ENCODE results near the gene LTBP1.

LTBP1 gene

DNA sequence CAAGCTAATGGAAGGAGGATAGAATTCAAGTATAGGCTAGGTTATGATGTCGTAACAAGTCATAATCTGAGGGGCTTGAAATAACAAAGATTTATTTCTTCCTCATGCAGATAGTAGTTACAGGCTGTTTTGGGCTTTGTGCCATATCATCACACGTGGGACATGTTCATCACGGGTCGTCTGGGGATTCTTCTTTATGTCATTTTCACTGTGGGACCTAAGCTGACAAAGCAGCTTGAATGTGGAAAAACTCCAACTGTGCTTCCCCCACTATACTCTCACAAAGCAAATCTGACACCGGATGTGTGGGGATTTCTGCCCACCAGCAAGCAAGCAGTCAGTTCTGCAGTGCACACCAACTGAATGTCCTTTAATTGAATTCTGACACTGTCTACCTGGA, 124.8 kb downstream of the LTBP1 start:
- H3K4me3 ChIP-seq (ENCODE audit: low read depth, low read length), result no peak overlapping the region

DNA sequence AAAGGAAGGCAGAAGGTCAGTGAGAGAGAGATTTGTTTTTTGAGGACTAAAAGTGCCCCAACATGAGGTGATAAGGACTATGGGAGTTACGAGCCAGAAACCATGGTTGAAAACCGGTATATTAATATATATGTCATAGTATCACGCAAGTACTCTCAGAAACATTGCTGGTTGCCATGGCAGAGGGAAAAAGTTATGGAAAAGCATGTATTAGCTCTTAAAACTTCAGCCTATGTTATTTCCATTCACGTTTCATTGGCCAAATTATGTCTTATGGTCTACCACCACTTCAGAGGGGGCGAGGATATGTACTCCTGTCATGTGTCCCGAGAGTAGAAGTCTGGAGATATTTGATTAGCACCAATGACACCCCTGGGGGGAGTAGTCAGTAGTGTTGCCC, 125.9 kb downstream of the LTBP1 start:
- no peak overlapping the region for H3K4me3 ChIP-seq (ENCODE audit: low read depth, low read length)

DNA sequence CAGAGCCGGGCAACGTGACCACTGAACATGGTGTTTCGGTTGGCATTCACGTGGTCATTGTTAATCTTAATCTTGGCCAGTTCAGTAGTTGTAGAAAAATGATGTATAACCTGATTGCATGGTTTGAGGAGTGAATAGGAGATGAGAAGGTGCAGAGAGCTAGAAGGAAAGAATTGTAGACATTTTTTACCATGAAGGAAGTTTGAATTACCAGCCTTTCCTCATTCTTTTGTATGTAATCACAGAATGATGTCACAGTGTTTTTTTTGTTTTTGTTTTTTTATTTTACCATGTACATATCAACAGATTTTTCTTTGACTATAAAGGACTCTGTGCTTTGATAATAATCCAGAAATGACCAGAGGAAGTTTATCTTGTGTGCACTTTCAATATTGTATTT, 126.3 kb downstream of the LTBP1 start:
- H3K4me3 ChIP-seq (ENCODE audit: low read depth, low read length), result no peak overlapping the region

DNA sequence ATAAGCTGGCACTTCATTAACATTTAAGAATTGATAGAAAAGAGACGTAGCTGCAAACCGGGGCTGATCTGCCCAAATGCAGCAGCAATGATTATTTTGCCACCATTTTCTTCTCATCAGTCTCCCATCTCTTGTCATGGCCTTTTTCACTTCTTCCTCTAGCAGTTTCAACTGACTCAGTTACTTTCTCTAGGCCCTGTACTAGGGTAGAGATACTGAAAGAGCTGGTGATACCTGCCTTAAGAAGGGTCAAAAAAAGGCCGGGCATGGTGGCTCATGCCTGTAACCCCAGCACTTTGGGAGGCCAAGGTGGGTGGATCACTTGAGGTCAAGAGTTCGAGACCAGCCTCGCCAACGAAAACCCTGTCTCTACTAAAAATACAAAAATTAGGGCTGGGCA, 127.4 kb downstream of the LTBP1 start:
- H3K4me3 ChIP-seq (ENCODE audit: low read depth, low read length), result no peak overlapping the region

GRCh38 chr2:33077311-33077710, 130.6 kb downstream of the LTBP1 start:
- no peak overlapping the region for H3K4me3 ChIP-seq (ENCODE audit: low read depth, low read length)

DNA sequence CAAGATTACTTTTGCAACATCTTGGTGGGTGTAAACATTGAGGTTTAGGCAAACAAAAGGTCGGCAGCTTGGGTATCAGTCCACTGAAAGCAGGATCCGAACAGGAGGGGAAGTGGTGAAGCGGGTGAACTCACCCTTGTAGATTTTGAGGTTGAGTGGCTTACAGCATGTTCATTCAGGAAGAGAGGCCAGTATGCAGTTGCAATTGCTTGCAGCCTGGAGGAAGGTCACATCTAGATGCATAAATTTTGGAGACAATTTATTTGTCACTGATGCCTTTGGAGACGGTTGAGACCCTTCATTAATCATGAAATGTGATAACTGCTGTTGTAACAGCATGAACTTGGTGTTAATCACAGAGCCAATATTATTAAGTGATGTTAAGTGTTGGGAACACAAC, 131.1 kb downstream of the LTBP1 start:
- H3K4me3 ChIP-seq (ENCODE audit: low read depth, low read length), result no peak overlapping the region

DNA sequence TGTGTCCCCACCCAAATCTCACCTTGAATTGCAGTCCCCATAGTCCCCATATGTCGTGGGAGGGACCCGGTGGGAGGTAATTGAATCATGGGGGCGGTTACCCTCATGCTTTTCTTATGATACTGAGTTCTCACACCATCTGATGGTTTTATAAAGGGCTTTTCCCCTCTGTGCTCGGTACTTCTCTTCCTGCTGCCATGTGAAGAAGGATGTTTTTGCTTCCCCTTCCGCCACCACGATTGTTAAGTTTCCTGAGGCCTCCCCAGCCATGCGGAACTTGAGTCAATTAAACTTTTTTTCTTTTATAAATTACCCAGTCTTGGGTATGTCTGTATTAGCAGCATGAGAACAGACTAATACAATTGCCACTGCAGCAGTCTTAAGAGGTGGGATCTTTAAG, 134.9 kb downstream of the LTBP1 start:
- no peak overlapping the region for H3K4me3 ChIP-seq (ENCODE audit: low read depth, low read length)

DNA sequence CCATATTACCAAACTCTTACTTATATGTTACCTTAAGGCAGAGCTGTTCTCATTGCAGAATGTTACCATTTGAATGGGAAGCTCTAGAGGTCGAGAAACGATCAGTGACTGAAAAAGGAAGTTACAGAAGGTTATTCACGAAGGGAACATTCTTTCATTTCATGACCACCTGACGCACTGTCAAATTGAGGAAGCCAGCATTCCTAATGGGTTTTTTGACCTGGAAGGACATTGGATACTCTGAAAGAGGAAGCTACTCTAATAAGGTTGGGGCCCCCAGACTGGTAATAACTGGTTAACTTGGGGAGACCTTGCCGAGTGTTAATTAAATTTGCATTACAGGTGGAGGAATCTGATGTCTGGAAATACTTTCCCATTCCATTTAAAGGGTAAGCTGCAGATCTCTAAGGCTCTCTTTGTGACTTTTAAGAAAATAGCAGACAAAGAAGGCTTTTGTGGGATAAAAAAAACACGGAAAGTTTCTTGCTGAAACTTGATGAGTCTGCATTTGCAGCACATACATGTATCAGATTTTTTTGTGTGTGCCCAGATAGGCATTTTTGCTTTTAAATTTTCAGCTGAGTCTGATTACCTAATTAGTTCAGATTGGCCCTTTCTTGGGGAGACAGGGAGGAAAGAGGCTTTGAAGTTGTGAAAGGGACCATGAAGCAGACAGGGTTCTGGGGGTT, 137.1 kb downstream of the LTBP1 start:
- H3K4me3 ChIP-seq (ENCODE audit: low read depth, low read length), result no peak overlapping the region

GRCh38 chr2:33084433-33084832, 137.7 kb downstream of the LTBP1 start:
- H3K4me3 ChIP-seq (ENCODE audit: low read depth, low read length), result no peak overlapping the region

DNA sequence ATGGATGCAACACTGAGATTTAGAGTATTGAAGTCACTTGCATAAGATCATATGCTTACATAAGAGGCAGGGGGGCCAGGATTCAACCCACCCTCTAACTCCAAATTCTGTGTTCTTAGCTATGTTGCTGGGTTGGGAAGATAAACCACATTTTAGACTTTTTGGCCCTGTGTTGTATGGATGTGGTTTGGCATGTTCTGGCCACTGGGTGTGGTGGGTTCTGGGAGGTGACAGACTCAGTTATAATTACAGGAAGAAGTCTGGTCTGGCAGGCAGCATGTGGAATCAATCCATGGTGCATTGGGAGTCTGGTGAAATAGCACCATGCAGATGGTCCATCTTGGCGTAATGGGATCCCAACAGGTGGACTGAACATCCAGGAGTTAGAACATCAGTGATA, 138.9 kb downstream of the LTBP1 start:
- H3K4me3 ChIP-seq (ENCODE audit: low read depth, low read length), result no peak overlapping the region

DNA sequence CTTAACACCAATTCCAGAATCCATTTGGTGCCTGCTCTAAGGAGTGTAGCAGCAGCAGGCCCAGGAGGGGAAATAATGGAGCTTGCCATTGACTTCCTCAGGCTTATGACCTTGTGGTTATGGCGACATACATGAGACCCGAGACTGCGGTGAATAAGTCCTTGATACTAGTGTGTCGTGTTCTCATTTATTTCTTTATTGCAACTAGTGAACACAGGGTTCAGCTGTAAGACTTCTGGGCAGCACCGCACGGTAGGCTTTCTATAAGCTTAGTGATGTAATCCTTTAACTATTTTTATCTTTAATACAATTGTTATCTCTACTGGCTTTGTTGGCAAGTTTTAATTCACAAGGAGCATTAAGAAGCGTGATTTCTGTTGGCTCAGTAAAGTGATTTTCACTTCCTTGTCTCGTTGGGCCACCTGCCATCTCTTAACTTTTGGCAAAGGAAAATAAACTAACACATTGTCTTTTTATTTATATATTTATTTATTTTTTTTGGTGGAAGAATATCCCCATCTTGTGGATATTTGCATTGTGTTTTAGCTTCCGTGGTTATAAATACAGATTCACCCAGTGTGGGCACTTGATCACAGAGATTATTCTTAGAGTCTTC, 139.8 kb downstream of the LTBP1 start:
- no peak overlapping the region for H3K4me3 ChIP-seq (ENCODE audit: low read depth, low read length)

GRCh38 chr2:33090553-33091134, 143.9 kb downstream of the LTBP1 start:
- no peak overlapping the region for H3K4me3 ChIP-seq (ENCODE audit: low read depth, low read length)

- H3K4me3 ChIP-seq (ENCODE audit: low read depth, low read length), result no peak overlapping the region
These were observed 144.9 kb downstream of the LTBP1 start for GRCh38 chr2:33091541-33092123.

DNA sequence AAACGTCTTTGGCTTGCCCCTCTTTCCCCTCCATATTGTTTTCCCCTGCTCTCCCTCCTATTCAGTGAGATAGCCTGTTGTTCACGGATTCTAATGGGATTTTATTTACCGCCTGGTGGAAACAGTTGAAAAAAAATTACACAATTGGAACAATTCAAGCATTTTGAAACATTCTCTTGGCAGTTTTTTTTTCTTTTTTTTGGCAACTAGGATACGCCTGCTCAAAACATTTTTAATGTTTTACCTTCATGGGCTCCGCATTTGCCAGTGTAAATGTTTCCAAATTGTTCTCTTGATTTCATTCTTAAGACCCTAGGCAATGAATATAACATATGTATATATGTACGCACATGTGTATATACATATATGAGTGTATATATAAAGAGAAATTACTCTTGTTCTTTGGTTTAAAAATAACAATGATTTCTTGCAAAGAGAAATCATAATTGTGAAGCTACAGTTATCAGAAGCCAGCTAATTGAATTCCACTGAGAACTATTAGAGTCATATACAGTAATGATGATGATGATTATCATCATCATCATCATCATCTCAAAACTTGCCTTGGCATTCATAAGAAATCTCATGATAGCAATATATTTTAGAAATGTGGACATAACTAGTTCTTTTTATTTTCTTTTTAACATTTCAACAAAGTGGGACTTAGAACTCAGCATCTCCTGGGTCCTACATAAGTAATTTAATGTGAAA, 146.7 kb downstream of the LTBP1 start:
- H3K4me3 ChIP-seq (ENCODE audit: low read depth, low read length), result no peak overlapping the region

- H3K4me3 ChIP-seq (ENCODE audit: low read depth, low read length), result no peak overlapping the region
These were observed 147.6 kb downstream of the LTBP1 start for GRCh38 chr2:33094303-33094702.

- no peak overlapping the region for H3K4me3 ChIP-seq (ENCODE audit: low read depth, low read length)
These were observed 153.2 kb downstream of the LTBP1 start for GRCh38 chr2:33099989-33100388.

DNA sequence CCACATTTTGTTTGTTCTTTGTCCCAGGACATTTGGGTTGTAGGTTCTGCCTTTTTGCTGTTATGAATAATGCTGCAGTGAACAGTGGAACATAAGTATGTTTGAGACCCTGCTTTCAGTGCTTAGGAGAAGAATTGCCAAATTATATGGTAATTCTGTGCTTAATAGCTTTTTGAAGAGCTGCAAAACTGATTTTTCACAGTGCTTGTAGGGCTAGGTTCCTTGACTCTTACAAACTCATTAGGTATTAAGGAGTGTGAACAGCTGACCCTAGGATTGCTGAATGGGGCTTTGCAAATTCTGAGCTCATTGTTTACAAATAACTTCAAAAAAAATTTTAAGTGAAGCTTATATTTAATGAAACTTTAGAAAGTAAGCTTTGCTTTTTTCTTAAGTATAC, 154.2 kb downstream of the LTBP1 start:
- no peak overlapping the region for H3K4me3 ChIP-seq (ENCODE audit: low read depth, low read length)

- H3K4me3 ChIP-seq (ENCODE audit: low read depth, low read length), result no peak overlapping the region
These were observed 157.4 kb downstream of the LTBP1 start for GRCh38 chr2:33104052-33104623.

- no peak overlapping the region for H3K4me3 ChIP-seq (ENCODE audit: low read depth, low read length)
These were observed 158.0 kb downstream of the LTBP1 start for GRCh38 chr2:33104726-33105125.

DNA sequence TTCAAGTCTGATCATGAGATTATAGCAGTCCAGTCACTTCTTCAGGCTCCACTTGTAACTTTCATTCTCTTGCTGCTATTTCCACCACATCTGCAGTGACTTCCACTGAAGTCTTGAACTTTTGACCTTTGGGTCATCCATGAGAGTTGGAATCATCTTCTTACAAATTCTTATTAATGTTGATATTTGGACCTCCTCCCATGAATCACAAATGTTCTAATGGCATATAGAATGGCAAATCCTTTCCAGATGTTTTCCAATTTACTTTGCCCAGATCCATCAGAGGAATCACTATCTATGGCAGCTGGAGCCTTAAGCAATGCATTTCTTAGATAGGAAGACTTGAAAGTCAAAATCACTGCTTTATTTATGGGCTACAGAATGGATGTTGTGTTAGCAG, 159.4 kb downstream of the LTBP1 start:
- no peak overlapping the region for H3K4me3 ChIP-seq (ENCODE audit: low read depth, low read length)
